T-helper 9 cell (primary cell): ENCODE measurements around the gene KRT33A.

Source experiments
- DNase-seq: peaks from one replicate; pipeline ENCODE4 v3.0.0-alpha.2; 2020

KRT33A gene

DNA sequence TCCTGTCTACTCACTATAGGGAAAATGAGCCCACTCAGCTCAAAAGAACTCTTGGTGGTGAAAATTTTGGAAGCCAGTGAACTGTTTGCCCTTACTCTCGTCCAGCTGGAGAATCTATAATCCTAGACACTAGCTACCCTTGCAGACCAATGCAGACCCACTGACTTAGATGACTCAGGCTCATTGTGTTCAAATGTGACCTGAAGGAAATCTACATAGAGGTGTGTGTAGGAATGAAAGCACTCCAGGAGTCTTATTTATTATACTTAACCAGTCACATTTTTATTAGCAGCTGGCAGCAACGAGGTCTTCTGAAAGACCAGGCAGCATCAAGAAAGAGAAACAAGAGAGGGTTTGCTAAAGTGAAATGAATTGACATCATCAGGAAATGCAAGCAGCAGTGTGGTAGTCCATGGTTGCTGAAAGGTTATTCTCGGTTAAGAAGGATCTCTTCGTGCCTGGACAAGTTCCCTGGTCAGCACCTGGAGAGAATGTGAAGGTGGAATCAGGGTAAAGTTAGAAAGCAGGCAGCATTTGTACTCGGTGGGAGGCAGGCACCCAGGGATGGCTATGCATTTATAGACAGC lies 49.3 kb downstream of the KRT33A start:
- no peak for DNase-seq

DNA sequence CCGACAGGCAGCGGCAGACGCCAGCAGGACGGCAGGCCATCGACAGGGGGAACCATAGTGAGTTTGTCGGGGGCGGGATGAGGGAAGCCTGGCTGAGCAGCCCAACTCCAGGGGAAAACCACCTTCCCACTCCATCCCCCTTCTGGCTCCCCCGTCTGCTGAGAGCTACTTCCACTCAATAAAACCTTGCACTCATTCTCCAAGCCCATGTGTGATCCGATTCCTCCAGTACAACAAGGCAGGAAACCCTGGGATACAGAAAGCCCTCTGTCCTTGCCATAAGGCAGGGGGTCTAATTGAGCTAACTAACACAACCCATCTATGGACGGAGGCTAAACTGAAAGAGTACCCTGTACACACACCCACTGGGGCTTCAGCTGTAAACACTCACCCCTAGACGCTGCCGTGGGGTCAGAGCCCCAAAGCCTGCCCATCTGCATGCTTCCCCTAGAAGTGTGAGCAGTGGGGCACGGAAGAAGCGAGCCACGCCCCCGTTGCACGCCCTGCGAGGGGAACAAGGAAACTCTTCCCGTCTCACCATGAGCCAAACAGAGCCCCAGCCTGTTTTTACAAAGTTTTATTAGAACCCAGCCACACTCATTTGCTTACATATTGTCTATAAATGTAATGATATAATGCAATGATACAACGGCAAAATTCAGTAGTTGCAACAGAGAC lies 52.0 kb downstream of the KRT33A start:
- no peak for DNase-seq

DNA sequence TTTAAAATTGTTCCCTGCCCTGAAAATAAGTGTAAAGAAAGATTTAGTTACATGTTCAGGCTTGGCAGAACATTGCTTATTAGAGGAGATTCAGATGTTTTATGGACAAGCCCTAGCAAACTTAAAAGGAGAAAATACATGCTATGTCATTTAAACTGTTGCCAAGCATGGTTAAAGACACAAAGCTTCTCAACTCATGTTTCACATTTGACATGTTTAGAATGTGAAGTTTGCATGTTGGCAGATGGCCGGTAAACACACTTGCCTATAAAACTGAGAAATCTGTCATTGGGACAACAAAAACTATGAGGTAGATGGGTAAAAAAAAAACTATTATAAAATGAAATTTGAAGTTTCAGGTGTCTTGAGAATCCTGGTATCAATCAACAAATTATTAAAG lies 53.8 kb downstream of the KRT33A start:
- DNase-seq = no peak
